GM12878 (cell line): ENCODE data around the gene GRIN3A. TPM values are rescaled to one million over a fixed set of nuclear protein-coding genes. Genes with fewer than 3 reads are reported as not detected.
"Not testable (repeated sequence)": the region's sequence is repeated elsewhere in the genome, so short reads cannot be mapped to it uniquely, and the experiment has no call there.

Experiments
- ATAC-seq: fragments of 200-7000 bp; cut with Tn5 transposase; 3 replicates; pipeline ENCODE4 v1.9.1; 2020; ENCODE audit warnings: mild to moderate bottlenecking, moderate library complexity
- BruUV-seq: library from RNA; stranded (reverse); fragments of 400-500 nt; replicated peaks from 2 replicates; lab custom pipeline; 2021; lab: Mats Ljungman, UMichigan
- CTCF ChIA-PET: fragments of 300-600 bp; sonication (Branson Sonifier 250); formaldehyde crosslinking; extraction: SDS; loops from one replicate; lab custom pipeline; 2021; ENCODE audit warnings: inconsistent platforms; lab: Yijun Ruan, JAX
- POLR2A ChIA-PET: fragments of 350-600 bp; formaldehyde crosslinking; extraction: SDS; loops from one replicate; lab custom pipeline; 2021; ENCODE audit warnings: inconsistent platforms; lab: Charles Lee
- RAD21 ChIA-PET: fragments of 300-600 bp; sonication (Branson Sonifier 250); formaldehyde crosslinking; loops from one replicate; lab custom pipeline; 2023; ENCODE audit warnings: antibody characterized with exemption; ENCODE audit not compliant: unreplicated experiment; lab: Charles Lee
- SMC1A ChIA-PET: fragments of 300-600 bp; sonication (Branson Sonifier 250); formaldehyde crosslinking; loops from one replicate; lab custom pipeline; 2023; ENCODE audit not compliant: unreplicated experiment, uncharacterized antibody; lab: Charles Lee
- DNase-seq: peaks from one replicate; pipeline ENCODE4 v3.0.0-alpha.2; 2011; ENCODE audit warnings: low read depth, low spot score
- FAIRE-seq: peaks from 3 replicates; lab custom pipeline; 2011; peaks lifted over from hg19 to GRCh38; lab: Jason Lieb, UNC
- H2AFZ ChIP-seq: 2 replicates; pipeline ENCODE4 v1.6.0; 2011; ENCODE audit warnings: low read depth, low read length, control low read depth; ENCODE audit not compliant: control insufficient read depth
- H3K27ac ChIP-seq: 2 replicates; pipeline ENCODE4 v1.5.1; 2011; ENCODE audit warnings: control low read depth; ENCODE audit not compliant: control insufficient read depth, insufficient read depth
- H3K27me3 ChIP-seq, 2 experiments: replicated peaks in 1 of 2; 2 replicates each; pipeline versions ENCODE4 v1.6.0 to v1.6.1; 2011; ENCODE audit warnings: low read length in 1 of 2; ENCODE audit not compliant: control insufficient read depth in 2 of 2, insufficient read depth in 2 of 2
- H3K36me3 ChIP-seq, 2 experiments: 2 replicates each; pipeline ENCODE4 v1.5.1; 2011; ENCODE audit warnings: low read length in 1 of 2; ENCODE audit not compliant: control insufficient read depth in 2 of 2, insufficient read depth in 2 of 2
- H3K4me1 ChIP-seq: 2 replicates; pipeline ENCODE4 v1.6.1; 2011; ENCODE audit warnings: mild to moderate bottlenecking, low read length, moderate library complexity, mixed read lengths; ENCODE audit not compliant: control insufficient read depth, insufficient read depth
- H3K4me2 ChIP-seq: 2 replicates; pipeline ENCODE4 v1.6.0; 2011; ENCODE audit warnings: control low read depth; ENCODE audit not compliant: control insufficient read depth, insufficient read depth
- H3K4me3 ChIP-seq: fragments of 200-600 bp; sonication (generic); 2 replicates; pipeline ENCODE4 v1.5.1; 2016
- H3K79me2 ChIP-seq: 2 replicates; pipeline ENCODE4 v1.6.0; 2011; ENCODE audit warnings: low read length; ENCODE audit not compliant: control insufficient read depth, insufficient read depth
- H3K9ac ChIP-seq: 2 replicates; pipeline ENCODE4 v1.8.0; 2011; ENCODE audit warnings: low read length, control low read depth, mixed read lengths; ENCODE audit not compliant: control insufficient read depth, insufficient read depth
- H3K9me3 ChIP-seq: replicated peaks from 3 replicates; pipeline ENCODE4 v1.5.1; 2011; ENCODE audit warnings: mild to moderate bottlenecking, low read length; ENCODE audit not compliant: control insufficient read depth, insufficient read depth
- H4K20me1 ChIP-seq: 2 replicates; pipeline ENCODE4 v1.6.0; 2011; ENCODE audit not compliant: control insufficient read depth, insufficient read depth
- BACH1 ChIP-seq: fragments of 450-650 bp; IDR thresholded peaks from 2 replicates; pipeline ENCODE4 v1.6.1; 2017; ENCODE audit warnings: mild to moderate bottlenecking, borderline replicate concordance
- BMI1 ChIP-seq: fragments of 450-650 bp; IDR thresholded peaks from 2 replicates; pipeline ENCODE4 v1.6.1; 2016; ENCODE audit warnings: mild to moderate bottlenecking, moderate library complexity, borderline replicate concordance
- CTCF ChIP-seq, 3 experiments: IDR thresholded peaks in 2 of 3; conservative IDR thresholded peaks in 1 of 3; 2 replicates each; pipeline ENCODE4 v1.5.1; 2011; ENCODE audit warnings: low read depth in 3 of 3, low read length in 3 of 3, mild to moderate bottlenecking in 3 of 3, control low read depth in 2 of 3, moderate library complexity in 2 of 3, inconsistent platforms in 1 of 3, mixed read lengths in 1 of 3; ENCODE audit not compliant: control insufficient read depth in 2 of 3, insufficient read depth in 1 of 3; ENCODE audit errors: extremely low read depth in 1 of 3
- EED ChIP-seq: sonication (generic); IDR thresholded peaks from 2 replicates; pipeline ENCODE4 v1.6.1; 2016; ENCODE audit warnings: antibody characterized with exemption, low read depth
- ETV6 ChIP-seq, 2 experiments: fragments of 450-650 bp in 1 of 2; IDR thresholded peaks in 1 of 2; conservative IDR thresholded peaks in 1 of 2; 2 replicates each; pipeline ENCODE4 v1.6.1; 2014; ENCODE audit warnings: antibody characterized with exemption in 1 of 2, borderline replicate concordance in 1 of 2, low read depth in 1 of 2, mild to moderate bottlenecking in 1 of 2, moderate library complexity in 1 of 2
- GABPA ChIP-seq: IDR thresholded peaks from 2 replicates; pipeline ENCODE4 v1.6.1; 2014; ENCODE audit warnings: antibody characterized with exemption, low read depth, mild to moderate bottlenecking, inconsistent platforms
- MLLT1 ChIP-seq: fragments of 450-650 bp; IDR thresholded peaks from 2 replicates; pipeline ENCODE4 v1.6.1; 2016; ENCODE audit warnings: mild to moderate bottlenecking
- NRF1 ChIP-seq: conservative IDR thresholded peaks from 2 replicates; pipeline ENCODE4 v1.6.1; 2011; ENCODE audit warnings: mild to moderate bottlenecking, low read depth, low read length, improper control_type of control experiment
- RAD21 ChIP-seq: IDR thresholded peaks from 2 replicates; pipeline ENCODE4 v1.6.1; 2011; ENCODE audit warnings: mild to moderate bottlenecking, low read depth, low read length, moderate library complexity; ENCODE audit not compliant: insufficient read depth
- SMC3 ChIP-seq: IDR thresholded peaks from 2 replicates; pipeline ENCODE4 v1.6.1; 2011; ENCODE audit warnings: low read length, improper control_type of control experiment, borderline replicate concordance
- SP1 ChIP-seq: IDR thresholded peaks from one replicate; pipeline ENCODE4 v1.6.1; 2011; ENCODE audit warnings: low read depth, low read length
- STAT3 ChIP-seq: IDR thresholded peaks from 2 replicates; pipeline ENCODE4 v1.6.1; 2011; ENCODE audit warnings: low read depth, low read length, improper control_type of control experiment
- WGBS: methylation state at CpG from one replicate; pipeline ENCODE4 v1.1.6; 2016; ENCODE audit warnings: low lambda C conversion rate; ENCODE audit not compliant: insufficient replicate concordance, insufficient coverage; ENCODE audit errors: missing lambda C conversion rate; 5-methylcytosine and 5-hydroxymethylcytosine counted together
- in situ Hi-C: fragments of 300-500 bp; cut with MboI; formaldehyde crosslinking; loops from 9 replicates; pipeline ENCODE4 v1.14.3; 2018; ENCODE audit warnings: mixed read lengths
- intact Hi-C: fragments of 100-400 bp; cut with micrococcal nuclease; formaldehyde crosslinking; loops from one replicate; pipeline ENCODE4 v1.14.2; 2022; ENCODE audit not compliant: unreplicated experiment
- polyA plus RNA-seq, 11 experiments: library from polyadenylated mRNA; depleted of rRNA in 4 of 11; unstranded in 6 of 11; stranded (reverse) in 5 of 11; fragments of >200 nt; fragmentation: Nextera tagmentation in 4 of 11; fragmentation: Illumina TruSeq in 1 of 11; extraction: Ambion mirVana in 4 of 11; extraction: Trizol in 1 of 11; gene quantifications; 1 replicate in 1 of 11; 2 replicates in 10 of 11; pipeline versions ENCODE4 v1.2.1 to v1.2.3, GENCODE V29; 2011 to 2016; ENCODE audit warnings: inconsistent platforms in 2 of 11, missing spikeins in 2 of 11, low read depth in 1 of 11
- total RNA-seq, 4 experiments: library from RNA; depleted of rRNA in 3 of 4; stranded (reverse); fragments of >200 nt in 3 of 4; fragmentation: Illumina TruSeq in 1 of 4; extraction: Trizol in 1 of 4; gene quantifications; 2 replicates each; pipeline versions ENCODE4 v1.2.1 to v1.2.3, GENCODE V29; 2013 to 2021

The GRIN3A gene
- total and polyA plus RNA-seq, 10 of the 15 experiments (the other 5 are each of a cell fraction or from before 2014, with no cell fraction given), result 0.03 to 0.05 (median 0.04) TPM; not detected in 7

GRCh38 chr9:101727612-101728524 is 10.6 kb downstream of the GRIN3A start:
- Histone ChIP-seq H3K9me3 (no peaks in the 10 kb centered on the region), H3K27me3 (no peaks in the 10 kb centered on the region), H3K79me2 (no peaks in the 10 kb centered on the region), H4K20me1 (no peaks in the 10 kb centered on the region), H3K9ac (no peak overlapping the region), H3K27ac (no peak overlapping the region), H3K36me3 (no peaks in the 10 kb centered on the region), H3K4me1 (no peaks in the 10 kb centered on the region), H3K4me3 (no peak overlapping the region), H2AFZ (no peak overlapping the region), H3K4me2 (no peak overlapping the region)
- BruUV-seq, result no TSS peak
- CTCF ChIA-PET, result interaction anchor here (0.6 to 2.0 kb wide), 9 partner anchors 9 to 704 kb away, joined by 3 to 11 read pairs (median 4); no protein-coding TSS in a partner anchor
- FAIRE-seq, result no peak
- RAD21 ChIA-PET, result no interaction called here
- POLR2A ChIA-PET, result no interaction called here
- in situ Hi-C loops (no loop called here), intact Hi-C loops (loop anchor here (1.0 kb wide), 1 partner anchor 126 kb away; no protein-coding TSS in a partner anchor)
- TF ChIP-seq ETV6 (conservative IDR thresholded peaks at IDR 0.05 in 1 of 2, IDR thresholded peaks at IDR 0.05 in 1 of 2; ENCODE audit: borderline replicate concordance in 1 of 2, low read depth in 1 of 2) (no peak), CTCF (IDR thresholded peaks at IDR 0.05 in 2 of 3, conservative IDR thresholded peaks at IDR 0.05 in 1 of 3; ENCODE audit: control insufficient read depth in 2 of 3, extremely low read depth in 1 of 3, insufficient read depth in 1 of 3, low read depth in 3 of 3, low read length in 3 of 3) (peak; percentile 59 to 72 (median 71)), BACH1 (no peak), NRF1 (no peak), RAD21 (peak; percentile 41), SMC3 (peak; percentile 13; the same call in 1 of the 2 replicates), MLLT1 (no peak), STAT3 (no peak), BMI1 (no peak), EED (no peak), GABPA (no peak), SP1 (no peak)
- 19% methylated on average over 4 of the region's 4 CpGs for WGBS
- DNase-seq, result no peak
- SMC1A ChIA-PET, result no interaction called here
- ATAC-seq, result peak; percentile 82

GRCh38 chr9:101724271-101724670 is 14.2 kb downstream of the GRIN3A start:
- ATAC-seq, H3K27me3 ChIP-seq, SMC1A ChIA-PET, FAIRE-seq, H3K9me3 ChIP-seq, H3K4me3 ChIP-seq, CTCF ChIA-PET, H3K4me1 ChIP-seq, H4K20me1 ChIP-seq, H3K36me3 ChIP-seq, H3K9ac ChIP-seq, H3K79me2 ChIP-seq, H3K27ac ChIP-seq, H3K4me2 ChIP-seq, in situ Hi-C loops, intact Hi-C loops, BruUV-seq, DNase-seq, POLR2A ChIA-PET, H2AFZ ChIP-seq, RAD21 ChIA-PET: not testable (repeated sequence)
- WGBS, result 69% methylated on average over 30 of the region's 30 CpGs
